HG03097 (cell line): ENCODE data around the gene ZNF423.

Experiments used
- ATAC-seq: cut with Tn5 transposase; IDR thresholded peaks from one replicate; pipeline ENCODE4 v1.9.1; 2021; ENCODE audit not compliant: unreplicated experiment, low FRiP score

The ZNF423 gene

DNA sequence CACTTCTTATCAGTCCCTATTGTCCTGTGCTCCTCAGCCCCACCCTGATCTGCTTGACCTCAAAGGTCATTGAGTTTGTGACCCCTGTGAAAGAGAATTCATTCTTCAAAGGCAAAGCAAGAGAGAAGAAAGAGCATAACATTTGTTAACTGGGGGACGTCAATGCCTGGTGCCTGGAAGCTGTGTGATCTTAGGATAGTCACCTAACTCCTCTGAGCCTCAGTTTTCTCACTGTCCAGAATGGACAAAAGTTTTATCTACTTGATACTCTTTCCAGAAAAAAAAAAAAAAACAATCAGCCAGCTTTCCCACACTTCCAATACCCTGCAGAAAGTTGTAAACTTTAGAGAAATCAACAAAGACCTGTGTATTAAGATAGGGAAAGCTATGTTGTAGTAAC lies 309.2 kb downstream of the ZNF423 start:
- no peak for ATAC-seq

DNA sequence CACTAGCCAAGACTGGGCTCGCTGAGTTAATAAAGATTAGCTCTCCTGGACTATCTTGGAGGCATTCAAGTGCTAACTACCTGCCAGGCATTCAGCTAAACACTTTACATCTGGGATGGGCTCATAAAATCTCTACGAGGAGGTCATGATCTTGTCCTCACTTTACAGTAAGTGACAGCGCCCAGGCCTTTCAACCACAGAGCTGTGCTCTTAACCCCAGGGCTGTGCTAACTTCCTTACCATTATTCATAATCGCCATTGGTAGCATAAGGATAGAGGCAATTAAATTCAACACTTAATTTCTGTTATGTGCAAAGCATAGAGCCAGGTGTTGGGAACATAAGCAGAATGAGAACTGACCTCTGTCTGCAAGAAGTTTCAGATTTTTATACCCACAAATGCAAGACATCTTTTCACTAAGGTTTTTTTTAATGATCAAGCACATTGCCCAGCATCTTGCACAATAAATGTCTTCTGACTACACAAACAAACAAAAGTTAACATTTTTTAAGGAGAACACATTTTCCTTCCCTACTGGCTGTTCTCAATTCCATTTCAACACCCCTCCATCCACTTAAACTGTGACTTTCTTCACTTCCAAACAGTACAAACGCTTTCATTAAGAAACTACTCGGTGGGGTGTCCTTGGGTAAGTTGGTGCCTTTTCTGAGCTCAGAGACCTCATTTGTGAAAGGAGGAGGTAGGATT lies 310.0 kb downstream of the ZNF423 start:
- ATAC-seq, result no peak

DNA sequence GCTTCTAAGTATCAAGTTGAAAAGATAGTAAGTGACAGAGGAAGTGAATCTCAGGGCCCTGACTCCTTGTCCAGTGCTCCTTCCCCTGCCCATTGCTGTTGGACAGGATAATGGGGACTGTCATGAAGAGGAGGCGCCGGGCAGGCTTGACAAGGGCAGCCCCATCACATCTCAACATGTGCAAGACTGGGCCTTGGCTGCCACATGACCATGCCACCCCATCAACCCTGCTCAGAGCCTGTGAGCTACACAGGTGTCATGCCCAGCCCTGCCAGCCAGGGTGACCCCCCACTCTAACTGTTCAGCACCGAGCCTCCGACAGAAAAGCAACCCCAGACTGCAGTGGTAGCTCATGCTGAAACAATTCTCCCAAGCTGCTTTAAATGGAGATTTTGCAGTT lies 310.7 kb downstream of the ZNF423 start:
- ATAC-seq, result no peak

DNA sequence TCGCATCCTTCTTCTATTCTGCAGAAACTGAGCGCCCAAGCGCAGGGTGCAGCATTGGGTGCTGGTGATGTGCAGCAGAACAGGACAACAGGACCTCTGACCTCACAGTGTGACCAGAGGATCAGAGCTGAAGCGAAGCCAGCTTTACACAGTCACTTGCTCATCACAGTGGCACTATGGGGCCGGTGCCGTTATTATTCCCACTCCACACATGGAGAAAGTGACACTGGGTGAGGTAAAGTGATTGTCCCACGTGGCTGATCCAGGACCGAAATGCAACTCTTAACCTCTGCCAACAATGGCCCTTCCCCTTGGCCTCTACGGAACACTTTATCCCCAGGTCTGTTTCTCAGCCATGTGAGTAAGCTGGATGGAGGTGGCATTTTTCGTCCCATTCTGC lies 311.1 kb downstream of the ZNF423 start:
- no peak for ATAC-seq

DNA sequence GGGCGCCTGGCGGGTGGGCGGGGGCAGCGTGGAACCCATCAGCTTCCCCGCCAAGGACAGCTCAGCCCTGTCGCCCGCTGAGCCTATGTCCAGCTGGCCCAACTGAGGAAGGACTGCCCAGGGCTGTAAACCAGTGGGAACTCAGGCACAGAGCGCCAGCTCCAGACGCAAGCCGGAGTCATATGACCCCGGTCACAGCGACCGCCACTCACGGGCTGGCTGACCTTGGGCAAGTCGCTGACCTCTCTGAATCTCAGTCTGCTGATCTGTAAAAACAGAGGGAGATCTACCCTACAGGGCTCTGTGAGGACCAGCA lies 312.3 kb downstream of the ZNF423 start:
- ATAC-seq, result no peak

GRCh38 chr16:49542946-49543630 lies 312.8 kb downstream of the ZNF423 start:
- ATAC-seq, result no peak

DNA sequence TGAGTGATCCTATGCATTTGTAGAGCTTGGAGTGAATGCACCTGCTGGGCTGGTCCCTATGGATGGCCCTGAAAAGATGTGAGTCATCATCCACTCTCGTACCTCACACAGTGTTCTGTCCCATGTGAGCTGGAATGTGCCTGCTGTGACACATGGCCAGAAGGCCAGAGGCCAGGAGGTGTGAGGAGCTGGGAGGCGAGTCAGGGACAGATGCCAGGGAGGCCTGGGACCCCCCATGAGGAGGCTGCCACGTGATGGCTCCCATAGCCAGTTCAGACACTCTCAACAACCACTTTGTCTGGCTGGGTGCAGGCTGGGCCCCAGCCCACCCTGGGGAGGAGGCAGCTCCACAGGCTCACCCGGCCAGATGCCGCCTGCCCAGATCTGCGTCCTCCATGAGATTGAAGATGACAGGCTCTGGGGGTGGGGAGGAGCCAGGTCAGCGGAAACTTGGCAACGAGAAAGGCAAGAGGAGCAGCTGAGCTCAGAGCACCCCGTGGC lies 313.5 kb downstream of the ZNF423 start:
- ATAC-seq, result no peak

DNA sequence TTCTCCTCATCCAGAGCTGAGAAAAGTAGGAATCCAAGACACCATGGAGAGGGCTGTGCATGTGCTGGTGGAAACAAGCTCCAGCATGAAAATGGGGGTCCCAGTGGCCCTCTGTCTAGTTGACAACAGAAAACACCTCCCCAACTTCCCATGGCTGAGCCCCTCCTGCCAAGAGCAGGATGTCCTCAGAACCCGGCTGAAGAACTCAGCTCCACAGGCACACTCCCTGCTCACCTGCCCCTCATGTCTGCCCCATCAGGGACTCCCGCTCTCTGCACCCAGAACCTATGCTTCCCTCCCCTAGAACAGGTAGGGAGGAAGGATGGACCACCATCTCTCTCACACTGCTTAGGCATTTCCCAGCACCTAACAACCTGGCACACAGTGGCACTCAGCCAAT lies 315.1 kb downstream of the ZNF423 start:
- ATAC-seq, result no peak

DNA sequence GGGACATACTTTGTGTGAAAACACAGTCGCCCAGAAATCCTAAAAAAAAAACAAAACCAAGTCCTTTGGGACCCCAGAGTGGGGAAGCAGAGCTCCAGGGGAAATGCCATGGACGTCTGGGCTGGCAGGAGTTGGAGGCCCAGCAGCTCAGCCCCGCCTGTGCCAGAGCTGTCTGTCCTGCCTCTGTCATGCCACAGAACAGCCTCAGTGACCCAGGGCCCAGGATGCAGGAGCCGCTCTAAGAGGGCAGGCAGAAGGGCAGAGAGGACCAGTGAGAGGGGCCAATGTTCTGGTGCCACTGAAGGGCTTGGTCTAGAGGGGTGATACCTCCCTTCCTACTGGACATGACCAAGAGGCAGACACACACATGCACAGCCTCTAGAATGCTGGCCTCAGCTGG lies 316.2 kb downstream of the ZNF423 start:
- ATAC-seq, result no peak

DNA sequence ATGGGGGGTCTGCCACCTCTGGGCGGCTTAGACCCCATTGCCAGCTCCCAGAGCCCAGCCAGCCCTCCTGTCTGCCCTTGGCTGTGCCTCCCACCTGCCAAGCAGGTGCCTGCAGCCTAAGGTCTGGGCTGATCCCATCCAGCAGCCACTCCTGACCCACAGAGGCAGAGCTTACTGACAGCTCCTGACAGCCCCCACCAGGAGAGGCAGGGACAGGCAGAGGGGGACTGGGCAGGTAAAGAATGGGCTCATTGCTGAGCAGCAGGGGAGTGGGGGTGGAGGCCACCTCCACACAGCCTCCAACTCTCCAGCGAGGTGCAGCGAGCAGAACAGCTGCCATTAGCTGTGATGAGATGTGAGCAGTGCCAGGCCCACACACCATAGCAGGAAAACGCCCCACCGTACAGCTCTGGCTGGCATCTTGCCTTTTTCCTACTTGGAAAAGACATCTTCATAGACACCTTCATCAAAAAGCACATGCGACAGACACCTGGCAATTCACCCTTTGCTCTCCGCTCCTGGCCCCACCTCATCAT lies 317.9 kb downstream of the ZNF423 start:
- no peak for ATAC-seq

DNA sequence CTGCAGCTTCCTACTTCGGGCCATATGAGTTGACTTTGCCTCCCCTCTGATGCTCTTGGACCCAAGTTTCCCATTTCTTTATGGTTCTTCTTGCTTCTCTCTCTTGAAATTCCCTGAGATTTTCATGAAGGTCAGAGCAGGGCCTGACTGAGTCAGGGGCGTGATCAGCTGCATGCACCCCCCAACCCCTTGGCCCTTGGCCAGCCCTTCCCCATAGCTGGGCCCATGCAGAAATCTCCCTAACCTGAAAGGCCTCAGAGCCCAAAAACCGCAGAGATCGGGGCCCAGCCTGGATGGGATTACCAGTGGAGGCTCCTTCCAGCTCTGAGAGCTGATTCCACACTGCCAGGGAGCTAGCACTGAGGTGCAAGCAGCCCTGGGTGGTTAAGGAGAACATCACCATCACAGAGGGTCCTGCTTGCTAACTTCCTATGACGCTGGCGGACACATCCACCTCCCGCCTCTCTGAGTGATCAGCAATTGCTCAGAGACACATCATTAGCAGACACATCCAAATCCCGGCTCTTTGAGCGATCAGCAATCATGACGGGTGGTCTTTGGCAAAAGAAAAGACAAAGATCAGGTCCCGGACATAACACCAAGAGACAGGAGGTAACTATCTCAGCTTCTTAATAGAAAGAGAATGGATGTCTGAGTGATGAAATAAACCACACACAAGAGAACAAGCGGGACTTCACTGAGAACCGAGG lies 320.9 kb downstream of the ZNF423 start:
- ATAC-seq, result no peak

- no peak for ATAC-seq
These were observed 322.5 kb downstream of the ZNF423 start for GRCh38 chr16:49533422-49533821.

- no peak for ATAC-seq
These were observed 323.0 kb downstream of the ZNF423 start for GRCh38 chr16:49532873-49533272.

DNA sequence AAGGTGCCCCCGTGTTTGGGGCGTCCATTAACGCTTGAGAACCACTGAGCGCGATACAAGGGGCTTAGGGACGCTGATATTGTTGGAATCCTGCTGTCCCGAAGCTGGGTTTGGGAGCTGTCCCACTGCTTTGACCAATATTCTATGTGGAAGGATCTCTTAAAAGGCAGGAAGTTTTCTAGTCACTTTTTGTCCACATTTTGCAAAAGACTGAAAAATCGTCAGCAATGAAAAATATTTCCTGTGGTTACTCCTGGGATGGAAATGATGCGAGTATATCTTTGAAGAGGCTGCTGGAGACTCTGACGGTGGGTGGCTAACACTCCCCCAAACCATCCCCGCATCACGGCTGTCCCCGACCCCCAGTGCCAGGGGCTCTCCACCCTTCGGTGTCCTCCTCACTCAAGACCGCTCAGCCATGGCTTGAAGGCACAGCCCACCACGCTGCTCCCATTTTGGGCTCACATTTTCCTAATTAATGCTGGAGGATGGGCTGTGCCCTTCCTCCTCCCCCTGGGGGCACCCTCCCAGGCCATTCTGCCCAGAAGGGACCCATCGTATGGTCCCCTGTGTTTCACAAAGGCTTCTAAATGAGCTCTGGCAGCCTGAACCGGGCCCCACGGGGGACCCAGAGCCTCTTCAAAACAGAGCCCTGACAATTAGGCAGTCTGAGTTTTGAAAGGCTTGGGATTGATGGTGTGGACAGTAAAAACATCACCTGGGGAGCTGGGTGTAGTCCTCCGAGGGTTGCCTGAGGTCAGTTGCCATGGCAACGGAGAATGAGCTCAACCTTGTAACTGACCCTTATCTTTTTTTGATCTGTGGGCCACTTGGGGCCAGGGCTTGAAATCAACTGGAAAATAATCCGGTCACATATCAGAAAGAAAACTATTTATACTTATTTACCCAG lies 323.7 kb downstream of the ZNF423 start:
- no peak for ATAC-seq

- ATAC-seq, result no peak
These were observed 324.5 kb downstream of the ZNF423 start for GRCh38 chr16:49531425-49531824.

DNA sequence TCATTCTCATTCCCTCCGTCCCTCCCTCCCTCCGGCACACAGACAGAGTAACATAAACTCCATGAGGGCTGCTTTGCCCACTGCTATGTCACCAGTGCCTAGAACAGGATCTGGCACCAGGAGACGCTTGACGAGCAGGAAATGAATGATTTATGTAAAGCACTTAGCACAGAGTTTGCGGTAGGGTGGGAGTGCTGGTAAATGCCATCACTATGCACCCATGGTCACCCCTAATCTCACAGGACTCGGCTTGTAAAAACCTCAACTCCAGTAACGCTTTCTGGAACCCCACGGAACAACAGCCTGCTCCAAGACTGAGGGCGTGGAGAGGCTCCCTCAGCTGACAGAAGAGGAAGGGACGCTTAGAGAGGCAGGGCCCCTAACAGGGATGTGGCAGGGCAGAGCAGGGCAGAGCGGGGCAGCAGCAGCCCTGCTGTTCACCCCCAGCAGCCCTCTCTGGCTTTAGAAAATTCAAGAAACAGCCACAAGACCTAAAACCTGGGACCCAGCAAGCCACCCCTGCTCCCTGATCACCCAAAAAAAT lies 325.4 kb downstream of the ZNF423 start:
- no peak for ATAC-seq

GRCh38 chr16:49529411-49530045 lies 326.4 kb downstream of the ZNF423 start:
- no peak for ATAC-seq

GRCh38 chr16:49528866-49529288 lies 327.0 kb downstream of the ZNF423 start:
- no peak for ATAC-seq

DNA sequence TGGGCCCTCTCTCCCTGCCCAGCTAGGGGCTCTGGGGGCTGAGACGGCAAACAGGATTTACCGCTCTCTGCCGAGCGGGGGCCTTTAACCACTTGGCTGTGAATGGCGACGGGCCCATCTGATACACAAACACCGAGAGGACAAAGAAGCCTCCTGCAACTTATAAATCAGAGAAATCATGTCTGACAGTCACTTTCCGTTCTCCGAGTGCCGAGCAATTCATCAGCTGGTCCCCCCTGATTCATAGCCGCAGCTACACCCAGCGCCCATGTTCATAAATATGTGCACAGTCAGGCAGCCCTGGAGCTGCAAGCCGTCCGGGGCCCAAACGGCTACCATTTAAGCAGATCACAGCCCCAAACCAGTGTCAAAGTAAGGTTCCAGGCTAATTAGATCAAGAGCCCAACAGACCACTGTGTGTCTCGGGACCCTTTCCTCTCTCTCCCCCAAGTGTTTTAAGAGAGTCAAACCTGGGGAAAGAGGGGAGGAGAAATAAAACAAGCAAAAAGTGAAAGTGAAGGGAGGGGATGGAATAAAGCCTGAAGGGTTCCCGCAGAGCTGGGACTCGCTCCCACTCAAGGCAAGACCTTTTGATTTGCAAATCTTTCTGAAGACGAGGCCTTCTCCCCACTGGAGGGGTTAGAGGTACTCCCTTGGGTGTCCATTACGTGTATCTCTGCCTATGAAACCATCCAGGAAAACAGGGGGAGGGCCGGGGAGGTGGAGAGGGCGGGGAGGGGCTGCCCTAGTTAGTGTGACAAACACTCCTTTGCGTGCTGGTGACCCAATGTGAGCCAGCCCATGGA lies 327.6 kb downstream of the ZNF423 start:
- ATAC-seq, result no peak
